PC-9 (cell line): ENCODE measurements around the gene SLC25A26. TPM values are rescaled to one million over a fixed set of nuclear protein-coding genes. Genes with fewer than 3 reads are reported as not detected.

Experiments
- BruUV-seq: library from RNA; stranded (reverse); fragments of 400-500 nt; replicated peaks from 2 replicates; lab custom pipeline; 2021; lab: Mats Ljungman, UMichigan
- CTCF ChIA-PET: fragments of 300-600 bp; sonication (Branson Sonifier 250); formaldehyde crosslinking; loops from one replicate; lab custom pipeline; 2022; ENCODE audit warnings: antibody characterized with exemption; lab: Charles Lee
- POLR2A ChIA-PET: fragments of 300-600 bp; sonication (Branson Sonifier 250); formaldehyde crosslinking; loops from one replicate; lab custom pipeline; 2022; ENCODE audit warnings: antibody characterized with exemption; ENCODE audit not compliant: unreplicated experiment; lab: Charles Lee
- DNase-seq, 2 experiments: peaks; one replicate each; pipeline versions ENCODE4 v3.0.0 to v3.0.0-alpha.2; 2015 to 2022; ENCODE audit warnings: mixed read lengths in 1 of 2
- H2AFZ ChIP-seq: fragments of 200-600 bp; sonication (generic); 2 replicates; pipeline ENCODE4 v1.8.1; 2017; ENCODE audit warnings: antibody characterized with exemption
- H3F3A ChIP-seq: fragments of 200-600 bp; sonication (generic); 2 replicates; pipeline ENCODE4 v1.8.1; 2017; ENCODE audit warnings: antibody characterized with exemption, mild to moderate bottlenecking, low read depth; ENCODE audit not compliant: insufficient read depth
- H3K27ac ChIP-seq: fragments of 200-600 bp; sonication (generic); 2 replicates; pipeline ENCODE4 v1.6.1; 2016; ENCODE audit warnings: mixed run types
- H3K27me3 ChIP-seq: fragments of 200-600 bp; sonication (generic); 2 replicates; pipeline ENCODE4 v1.6.1; 2016; ENCODE audit warnings: low read depth, mixed run types; ENCODE audit not compliant: insufficient read depth
- H3K36me3 ChIP-seq: fragments of 200-600 bp; sonication (generic); 2 replicates; pipeline ENCODE4 v1.6.1; 2016; ENCODE audit warnings: low read depth, mixed run types
- H3K4me1 ChIP-seq: fragments of 200-600 bp; sonication (generic); replicated peaks from 2 replicates; pipeline ENCODE4 v1.6.1; 2016; ENCODE audit warnings: mixed run types; ENCODE audit not compliant: insufficient read depth
- H3K4me2 ChIP-seq: fragments of 200-600 bp; sonication (generic); 2 replicates; pipeline ENCODE4 v1.6.1; 2017; ENCODE audit warnings: mixed run types
- H3K4me3 ChIP-seq: fragments of 200-600 bp; sonication (generic); 2 replicates; pipeline ENCODE4 v1.6.1; 2016; ENCODE audit warnings: mixed run types
- H3K79me2 ChIP-seq: fragments of 200-600 bp; sonication (generic); 2 replicates; pipeline ENCODE4 v1.6.1; 2017; ENCODE audit warnings: low read depth, mixed run types
- H3K9me2 ChIP-seq: fragments of 200-600 bp; sonication (generic); 2 replicates; pipeline ENCODE4 v1.8.1; 2017; ENCODE audit warnings: mild to moderate bottlenecking; ENCODE audit not compliant: insufficient read depth
- H3K9me3 ChIP-seq: fragments of 200-600 bp; sonication (generic); 2 replicates; pipeline ENCODE4 v1.8.1; 2016; ENCODE audit warnings: low read depth; ENCODE audit not compliant: insufficient read depth
- H4K20me1 ChIP-seq: fragments of 200-600 bp; sonication (generic); 2 replicates; pipeline ENCODE4 v1.8.1; 2017; ENCODE audit not compliant: insufficient read depth
- CTCF ChIP-seq: fragments of 200-600 bp; sonication (generic); conservative IDR thresholded peaks from 2 replicates; pipeline ENCODE4 v1.6.1; 2017; ENCODE audit warnings: mixed run types, antibody characterized with exemption, mild to moderate bottlenecking, moderate library complexity
- EZH2 ChIP-seq: fragments of 200-600 bp; sonication (generic); IDR thresholded peaks from 2 replicates; pipeline ENCODE4 v1.8.0; 2017; ENCODE audit warnings: antibody characterized with exemption, low read depth
- intact Hi-C: fragments of 100-400 bp; cut with micrococcal nuclease; formaldehyde crosslinking; loops from one replicate; pipeline ENCODE4 v1.10.0; 2022; ENCODE audit not compliant: unreplicated experiment
- total RNA-seq: library from RNA; stranded (reverse); gene quantifications from 2 replicates; pipeline ENCODE4 v1.2.3, GENCODE V29; 2021

Gene SLC25A26
- total RNA-seq, 1 experiment from 2014 or later = 20.8 TPM

- Histone ChIP-seq H3K79me2 (no peaks in the 10 kb centered on the region), H2AFZ (no peak overlapping the region), H3K9me3 (no peaks in the 10 kb centered on the region), H3K4me2 (no peak overlapping the region), H3K27me3 (no peaks in the 10 kb centered on the region), H3K4me1 (no peaks in the 10 kb centered on the region), H3K36me3 (no peaks in the 10 kb centered on the region), H3K9me2 (no peaks in the 10 kb centered on the region), H3F3A (no peaks in the 10 kb centered on the region), H4K20me1 (no peaks in the 10 kb centered on the region), H3K4me3 (no peak overlapping the region), H3K27ac (no peak overlapping the region)
- TF ChIP-seq CTCF (no peak), EZH2 (no peak)
- ChIA-PET CTCF (no interaction called here), POLR2A (no interaction called here)
- no TSS peak for BruUV-seq
- intact Hi-C loops = no loop called here
- no peak for DNase-seq
Measured at GRCh38 chr3:66348704-66349103, 127.9 kb downstream of the SLC25A26 start.

- ChIA-PET POLR2A (no interaction called here), CTCF (no interaction called here)
- Histone ChIP-seq H3K9me3 (no peaks in the 10 kb centered on the region), H3K36me3 (no peaks in the 10 kb centered on the region), H3K27me3 (no peaks in the 10 kb centered on the region), H3K4me3 (no peak overlapping the region), H2AFZ (no peak overlapping the region), H3K9me2 (no peaks in the 10 kb centered on the region), H3F3A (no peaks in the 10 kb centered on the region), H3K4me1 (no peaks in the 10 kb centered on the region), H3K4me2 (no peak overlapping the region), H4K20me1 (no peaks in the 10 kb centered on the region), H3K27ac (no peak overlapping the region), H3K79me2 (no peaks in the 10 kb centered on the region)
- no peak for DNase-seq
- BruUV-seq = no TSS peak
- intact Hi-C loops = no loop called here
- TF ChIP-seq EZH2 (no peak), CTCF (no peak)
Measured at GRCh38 chr3:66350601-66351000, 129.8 kb downstream of the SLC25A26 start.

- no peaks in the 10 kb centered on the region for H4K20me1 ChIP-seq
Measured at GRCh38 chr3:66353039-66353438, 132.2 kb downstream of the SLC25A26 start.

More at GRCh38 chr3:66353039-66353438, 132.2 kb downstream of the SLC25A26 start:
- intact Hi-C loops = no loop called here
- H3K4me3 ChIP-seq = no peak overlapping the region
- H3K9me2 ChIP-seq = no peaks in the 10 kb centered on the region
- no peak overlapping the region for H3K27ac ChIP-seq
- no peak for DNase-seq
- TF ChIP-seq CTCF = no peak
- TF ChIP-seq EZH2 = no peak
- H3F3A ChIP-seq = no peaks in the 10 kb centered on the region
- no peaks in the 10 kb centered on the region for H3K9me3 ChIP-seq
- H3K4me1 ChIP-seq = no peaks in the 10 kb centered on the region
- no peaks in the 10 kb centered on the region for H3K79me2 ChIP-seq
- H3K4me2 ChIP-seq = no peak overlapping the region
- H2AFZ ChIP-seq = no peak overlapping the region
- no peaks in the 10 kb centered on the region for H3K27me3 ChIP-seq
- CTCF ChIA-PET = no interaction called here
- no TSS peak for BruUV-seq
- POLR2A ChIA-PET = no interaction called here
- no peaks in the 10 kb centered on the region for H3K36me3 ChIP-seq
